ENCODE measurements around the gene DYRK1B.

DNA sequence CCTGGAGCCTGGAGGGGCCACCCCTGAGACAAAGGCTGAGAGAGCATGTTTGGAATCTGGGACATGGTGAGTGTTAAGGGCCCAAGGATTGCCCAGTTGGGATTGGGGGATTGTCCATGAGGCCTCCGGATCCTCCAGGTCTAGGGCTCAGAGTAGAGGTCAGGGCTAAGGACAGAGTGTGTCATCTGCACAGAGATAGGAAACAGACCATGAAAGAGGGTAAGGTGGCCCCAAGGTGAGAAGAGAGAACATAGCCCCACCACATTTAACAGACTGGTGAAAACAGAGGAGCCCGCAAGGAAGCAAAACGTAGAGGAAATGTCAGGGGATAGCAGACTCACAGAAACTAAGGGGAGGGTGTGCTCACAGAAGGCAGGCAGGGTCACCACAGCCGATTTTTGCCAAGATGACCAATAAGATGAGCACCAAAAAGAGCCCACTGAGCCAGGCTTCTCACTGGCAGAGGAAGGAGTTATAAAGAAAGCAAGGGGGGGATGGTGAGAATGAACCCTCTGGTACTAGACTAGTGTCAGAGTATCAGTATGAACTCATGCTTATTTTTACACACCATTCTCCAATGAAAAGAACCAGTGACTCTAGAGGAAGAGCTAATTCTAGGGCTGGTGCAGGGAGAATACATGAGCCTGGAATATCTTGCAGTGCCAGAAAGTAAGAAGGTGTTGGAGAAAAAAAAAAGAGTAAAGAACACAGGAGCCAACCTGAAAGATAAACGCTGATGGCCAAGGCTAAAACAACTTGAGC, 17.5 kb downstream of the DYRK1B start:
- TF ChIP-seq FOXP1 (CRISPR knock-in tag; IDR thresholded peaks at IDR 0.05; ENCODE audit: borderline replicate concordance): no peak
- no peak for TF ChIP-seq NR2C2 (CRISPR knock-in tag; IDR thresholded peaks at IDR 0.05)
- TF ChIP-seq ZSCAN18 (CRISPR knock-in tag; IDR thresholded peaks at IDR 0.05): no peak
- TF ChIP-seq CTCF (IDR thresholded peaks at IDR 0.05): no peak
- TF ChIP-seq, protein P1, sequence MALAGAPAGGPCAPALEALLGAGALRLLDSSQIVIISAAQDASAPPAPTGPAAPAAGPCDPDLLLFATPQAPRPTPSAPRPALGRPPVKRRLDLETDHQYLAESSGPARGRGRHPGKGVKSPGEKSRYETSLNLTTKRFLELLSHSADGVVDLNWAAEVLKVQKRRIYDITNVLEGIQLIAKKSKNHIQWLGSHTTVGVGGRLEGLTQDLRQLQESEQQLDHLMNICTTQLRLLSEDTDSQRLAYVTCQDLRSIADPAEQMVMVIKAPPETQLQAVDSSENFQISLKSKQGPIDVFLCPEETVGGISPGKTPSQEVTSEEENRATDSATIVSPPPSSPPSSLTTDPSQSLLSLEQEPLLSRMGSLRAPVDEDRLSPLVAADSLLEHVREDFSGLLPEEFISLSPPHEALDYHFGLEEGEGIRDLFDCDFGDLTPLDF (CRISPR knock-in tag; IDR thresholded peaks at IDR 0.05): no peak
- no peak for TF ChIP-seq MAX (CRISPR knock-in tag; IDR thresholded peaks at IDR 0.05)
- no peak for TF ChIP-seq IRF2 (CRISPR knock-in tag; IDR thresholded peaks at IDR 0.05; ENCODE audit: borderline replicate concordance, low read depth)
- TF ChIP-seq, protein P2, sequence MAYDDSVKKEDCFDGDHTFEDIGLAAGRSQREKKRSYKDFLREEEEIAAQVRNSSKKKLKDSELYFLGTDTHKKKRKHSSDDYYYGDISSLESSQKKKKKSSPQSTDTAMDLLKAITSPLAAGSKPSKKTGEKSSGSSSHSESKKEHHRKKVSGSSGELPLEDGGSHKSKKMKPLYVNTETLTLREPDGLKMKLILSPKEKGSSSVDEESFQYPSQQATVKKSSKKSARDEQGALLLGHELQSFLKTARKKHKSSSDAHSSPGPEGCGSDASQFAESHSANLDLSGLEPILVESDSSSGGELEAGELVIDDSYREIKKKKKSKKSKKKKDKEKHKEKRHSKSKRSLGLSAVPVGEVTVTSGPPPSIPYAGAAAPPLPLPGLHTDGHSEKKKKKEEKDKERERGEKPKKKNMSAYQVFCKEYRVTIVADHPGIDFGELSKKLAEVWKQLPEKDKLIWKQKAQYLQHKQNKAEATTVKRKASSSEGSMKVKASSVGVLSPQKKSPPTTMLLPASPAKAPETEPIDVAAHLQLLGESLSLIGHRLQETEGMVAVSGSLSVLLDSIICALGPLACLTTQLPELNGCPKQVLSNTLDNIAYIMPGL (CRISPR knock-in tag; IDR thresholded peaks at IDR 0.05): no peak
- TF ChIP-seq SMAD3 (CRISPR knock-in tag; IDR thresholded peaks at IDR 0.05; ENCODE audit: borderline replicate concordance): no peak
- TF ChIP-seq ZBTB21 (CRISPR knock-in tag; IDR thresholded peaks at IDR 0.05; ENCODE audit: borderline replicate concordance): no peak
- no peak for TF ChIP-seq AFF4 (CRISPR knock-in tag; IDR thresholded peaks at IDR 0.05; ENCODE audit: borderline replicate concordance)
- no peak for TF ChIP-seq USF2 (CRISPR knock-in tag; IDR thresholded peaks at IDR 0.05)
- no peak for TF ChIP-seq KAT7 (CRISPR knock-in tag; IDR thresholded peaks at IDR 0.05; ENCODE audit: borderline replicate concordance)

Data from WTC11 (cell line).